Trophoblast cell (in vitro differentiated cells and primary cell): ENCODE results near the gene TNFAIP8L3.

Experiments used
- DNase-seq, 2 donors: peaks; one replicate each; pipeline ENCODE4 v3.0.0-alpha.2; 2016
- H2AFZ ChIP-seq: 2 replicates; pipeline ENCODE4 v1.6.1; 2013; ENCODE audit warnings: low read length, moderate library complexity, mild to moderate bottlenecking; ENCODE audit not compliant: insufficient read depth, poor library complexity
- H2AK5ac ChIP-seq: 2 replicates; pipeline ENCODE4 v1.6.1; 2013; ENCODE audit warnings: mild to moderate bottlenecking, low read length
- H2BK120ac ChIP-seq: 2 replicates; pipeline ENCODE4 v1.6.1; 2013; ENCODE audit warnings: low read length, mild to moderate bottlenecking, moderate library complexity; ENCODE audit not compliant: insufficient read depth, poor library complexity
- H2BK12ac ChIP-seq: 2 replicates; pipeline ENCODE4 v1.6.1; 2013; ENCODE audit warnings: mild to moderate bottlenecking, low read length, moderate library complexity
- H2BK5ac ChIP-seq: 2 replicates; pipeline ENCODE4 v1.6.1; 2013; ENCODE audit warnings: low read length, low read depth, moderate library complexity, mild to moderate bottlenecking; ENCODE audit not compliant: poor library complexity
- H3K14ac ChIP-seq: 2 replicates; pipeline ENCODE4 v1.6.1; 2013; ENCODE audit warnings: mild to moderate bottlenecking, low read length
- H3K18ac ChIP-seq: 2 replicates; pipeline ENCODE4 v1.6.1; 2013; ENCODE audit warnings: mild to moderate bottlenecking, low read length
- H3K23ac ChIP-seq: 2 replicates; pipeline ENCODE4 v1.6.1; 2013; ENCODE audit warnings: low read length
- H3K27ac ChIP-seq: 2 replicates; pipeline ENCODE4 v1.5.1; 2013; ENCODE audit warnings: low read depth, mild to moderate bottlenecking, inconsistent platforms, low read length, moderate library complexity
- H3K27me3 ChIP-seq: 2 replicates; pipeline ENCODE4 v1.6.1; 2013; ENCODE audit warnings: inconsistent platforms, mild to moderate bottlenecking, low read length, moderate library complexity; ENCODE audit not compliant: insufficient read depth
- H3K36me3 ChIP-seq, 2 experiments: 1 replicate in 1 of 2; 2 replicates in 1 of 2; pipeline ENCODE4 v1.6.1; 2013; ENCODE audit warnings: low read length in 2 of 2, mild to moderate bottlenecking in 2 of 2, moderate library complexity in 1 of 2; ENCODE audit not compliant: insufficient read depth in 2 of 2, control insufficient read depth in 1 of 2
- H3K4ac ChIP-seq: 2 replicates; pipeline ENCODE4 v1.6.1; 2013; ENCODE audit warnings: low read depth, mild to moderate bottlenecking, low read length, moderate library complexity
- H3K4me1 ChIP-seq, 2 experiments: 1 replicate in 1 of 2; 2 replicates in 1 of 2; pipeline ENCODE4 v1.6.1; 2013; ENCODE audit warnings: low read length in 2 of 2, mild to moderate bottlenecking in 2 of 2, moderate library complexity in 1 of 2; ENCODE audit not compliant: insufficient read depth in 2 of 2, control insufficient read depth in 1 of 2
- H3K4me2 ChIP-seq: 2 replicates; pipeline ENCODE4 v1.6.1; 2013; ENCODE audit warnings: inconsistent platforms, mild to moderate bottlenecking, low read length, moderate library complexity
- H3K4me3 ChIP-seq: 2 replicates; pipeline ENCODE4 v1.5.1; 2013; ENCODE audit warnings: mild to moderate bottlenecking, low read depth, low read length, inconsistent platforms
- H3K79me1 ChIP-seq: one replicate; pipeline ENCODE4 v1.6.1; 2013; ENCODE audit warnings: low read length
- H3K79me2 ChIP-seq: 2 replicates; pipeline ENCODE4 v1.6.1; 2013; ENCODE audit warnings: low read length, mild to moderate bottlenecking; ENCODE audit not compliant: control insufficient read depth, insufficient read depth, poor library complexity
- H3K9ac ChIP-seq: 2 replicates; pipeline ENCODE4 v1.6.1; 2013; ENCODE audit warnings: mild to moderate bottlenecking, low read length
- H3K9me3 ChIP-seq: 2 replicates; pipeline ENCODE4 v1.6.1; 2013; ENCODE audit warnings: low read depth, mild to moderate bottlenecking, control low read depth, inconsistent platforms, low read length; ENCODE audit not compliant: insufficient read depth
- H4K12ac ChIP-seq: 2 replicates; pipeline ENCODE4 v1.6.1; 2013; ENCODE audit warnings: low read depth, mild to moderate bottlenecking, low read length, moderate library complexity
- H4K8ac ChIP-seq: 2 replicates; pipeline ENCODE4 v1.6.1; 2013; ENCODE audit warnings: low read depth, mild to moderate bottlenecking, low read length, moderate library complexity
- H4K91ac ChIP-seq: one replicate; pipeline ENCODE4 v1.6.1; 2013; ENCODE audit warnings: low read depth, mild to moderate bottlenecking, low read length, moderate library complexity
- WGBS: extraction: QIAGEN DNeasy Blood & Tissue Kit; methylation state at CpG from one replicate; pipeline ENCODE4 v1.1.7; 2013; ENCODE audit warnings: missing lambda C conversion rate; ENCODE audit not compliant: insufficient read length, insufficient coverage; ENCODE audit errors: extremely low coverage; 5-methylcytosine and 5-hydroxymethylcytosine counted together

TNFAIP8L3 gene

DNA sequence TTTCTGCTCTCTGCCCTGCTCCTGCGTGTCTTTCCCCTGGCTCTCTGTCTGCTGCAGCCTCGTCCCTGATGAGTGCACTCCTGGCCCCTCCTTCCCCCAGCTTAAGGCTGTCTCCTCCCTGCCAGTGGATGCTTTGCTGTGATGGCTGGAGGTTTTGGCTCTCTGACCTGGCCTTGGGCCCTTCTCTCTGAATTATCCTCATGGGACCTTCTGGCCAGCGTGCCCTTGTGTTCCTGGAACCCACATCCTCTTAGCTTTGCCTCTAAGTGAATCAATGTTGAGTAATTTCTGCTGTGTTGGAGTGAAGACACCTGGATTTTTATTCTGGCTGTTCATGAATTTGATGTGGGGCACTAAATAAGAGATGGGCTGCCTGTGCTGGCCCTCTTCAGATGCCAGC, 9.8 kb upstream of the TNFAIP8L3 start:
- Histone ChIP-seq H3K14ac (no peak overlapping the region), H2BK120ac (no peak overlapping the region), H3K4me1 (no peaks in the 10 kb centered on the region), H3K18ac (no peak overlapping the region), H3K27me3 (peaks cover 2% of the 10 kb centered on the region), H3K36me3 (no peaks in the 10 kb centered on the region), H4K12ac (no peak overlapping the region), H3K27ac (no peak overlapping the region), H2AK5ac (no peak overlapping the region), H4K8ac (no peak overlapping the region), H3K79me2 (no peaks in the 10 kb centered on the region), H3K4ac (no peak overlapping the region), H3K4me3 (no peak overlapping the region), H3K9me3 (no peaks in the 10 kb centered on the region), H3K23ac (no peak overlapping the region), H3K79me1 (no peaks in the 10 kb centered on the region), H2BK12ac (no peak overlapping the region), H3K4me2 (no peak overlapping the region), H3K9ac (no peak overlapping the region), H2BK5ac (no peak overlapping the region), H4K91ac (no peak overlapping the region), H2AFZ (no peak overlapping the region)
- no peak for DNase-seq
- WGBS: no CpG with 5 or more reads among the region's 3 CpGs

DNA sequence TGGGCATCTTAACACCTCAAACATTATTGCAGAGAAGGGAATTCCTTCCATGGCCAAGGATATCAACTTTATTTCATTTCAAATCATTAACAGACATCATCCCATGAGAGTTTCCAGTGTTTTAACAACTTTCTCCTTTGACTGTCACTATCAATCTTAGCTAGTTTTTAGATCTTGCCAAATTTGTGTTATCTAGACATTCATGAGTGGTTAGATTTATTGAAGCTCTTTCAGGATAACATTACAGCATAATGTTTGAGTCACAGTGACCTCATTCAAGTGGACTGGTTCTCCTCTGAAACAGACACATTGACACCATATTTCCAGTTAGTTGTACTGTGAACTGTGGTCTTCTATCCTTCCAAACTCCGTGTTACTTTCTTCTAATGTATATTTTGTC, 8.6 kb upstream of the TNFAIP8L3 start:
- Histone ChIP-seq H2AFZ (no peak overlapping the region), H4K8ac (no peak overlapping the region), H3K4me1 (no peaks in the 10 kb centered on the region), H3K4me2 (no peak overlapping the region), H3K9ac (no peak overlapping the region), H3K14ac (no peak overlapping the region), H3K27me3 (peaks cover 2% of the 10 kb centered on the region), H2AK5ac (no peak overlapping the region), H3K4me3 (no peak overlapping the region), H3K4ac (no peak overlapping the region), H4K91ac (no peak overlapping the region), H2BK12ac (no peak overlapping the region), H3K79me1 (no peaks in the 10 kb centered on the region), H4K12ac (no peak overlapping the region), H3K23ac (no peak overlapping the region), H2BK120ac (no peak overlapping the region), H3K18ac (no peak overlapping the region), H3K79me2 (no peaks in the 10 kb centered on the region), H2BK5ac (no peak overlapping the region), H3K36me3 (no peaks in the 10 kb centered on the region), H3K27ac (no peak overlapping the region), H3K9me3 (no peaks in the 10 kb centered on the region)
- peak in 1 of 2 donors; percentile 7 for DNase-seq
- no CpG with 5 or more reads among the region's 1 CpG for WGBS

DNA sequence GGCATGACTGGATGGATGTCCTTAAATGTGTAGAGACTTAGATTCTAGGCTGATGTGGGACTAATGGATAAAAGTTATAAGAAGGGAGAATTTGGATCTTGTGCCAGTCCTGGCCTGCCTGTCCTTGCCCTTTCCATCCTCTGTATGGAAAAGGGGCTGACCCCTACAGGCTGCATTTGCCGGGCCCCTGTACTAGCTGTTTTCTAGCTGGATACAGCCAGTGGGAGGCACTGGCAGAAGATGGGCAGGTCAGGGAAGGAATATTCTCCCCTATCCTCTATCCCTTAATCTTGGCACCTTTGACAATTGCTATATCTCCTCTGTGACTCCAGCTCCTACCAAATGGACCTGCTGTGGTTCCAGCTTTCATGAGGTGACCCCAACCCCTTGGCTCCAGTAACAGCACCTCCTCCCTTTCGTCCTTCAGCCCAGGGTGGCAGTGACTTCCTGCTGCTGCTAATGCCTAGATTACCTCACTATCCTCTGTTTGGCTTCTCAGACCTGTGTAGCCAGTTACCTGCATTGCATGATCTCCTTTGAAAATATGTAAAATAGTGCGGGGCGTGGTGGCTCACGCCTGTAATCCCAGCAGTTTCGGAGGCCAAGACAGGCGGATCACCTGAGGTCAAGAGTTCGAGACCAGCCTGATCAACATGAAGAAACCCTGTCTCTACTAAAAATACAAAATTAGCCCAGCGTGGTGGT, 6.2 kb upstream of the TNFAIP8L3 start:
- H3K4me2 ChIP-seq: no peak overlapping the region
- no CpG with 5 or more reads among the region's 9 CpGs for WGBS

DNA sequence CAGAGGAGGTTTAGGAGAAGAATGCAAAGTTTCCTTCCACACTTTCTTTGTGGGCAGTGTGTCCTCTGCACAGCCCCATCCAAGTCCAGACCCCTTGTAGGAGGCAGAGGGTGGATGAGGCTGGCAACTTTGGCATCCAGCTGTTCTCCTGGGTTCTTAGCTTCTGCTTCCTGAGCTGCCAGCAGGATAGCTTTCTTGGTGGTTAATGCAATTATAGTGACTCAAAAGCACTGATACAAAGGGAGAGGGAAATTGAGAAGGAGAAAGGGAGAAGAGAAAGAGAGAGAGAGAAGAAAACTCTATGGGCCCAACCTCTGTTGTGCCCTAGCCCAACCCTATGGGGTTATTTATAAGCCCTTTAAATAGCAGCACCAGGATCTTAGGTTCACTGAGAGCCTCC, 4.5 kb upstream of the TNFAIP8L3 start:
- H4K12ac ChIP-seq: no peak overlapping the region
- no peak overlapping the region for H2AK5ac ChIP-seq
- no peak overlapping the region for H2BK5ac ChIP-seq
- H2BK120ac ChIP-seq: no peak overlapping the region
- H3K27ac ChIP-seq: no peak overlapping the region
- H3K79me1 ChIP-seq: no peaks in the 10 kb centered on the region
- H3K4ac ChIP-seq: no peak overlapping the region
- no peak overlapping the region for H3K9ac ChIP-seq
- no peak overlapping the region for H3K4me2 ChIP-seq
- no peak overlapping the region for H2BK12ac ChIP-seq
- no peak overlapping the region for H3K23ac ChIP-seq
- H3K18ac ChIP-seq: no peak overlapping the region
- H3K27me3 ChIP-seq: peaks cover 14% of the 10 kb centered on the region
- H4K8ac ChIP-seq: no peak overlapping the region
- no peaks in the 10 kb centered on the region for H3K9me3 ChIP-seq
- H3K4me3 ChIP-seq: no peak overlapping the region
- H3K4me1 ChIP-seq: peaks cover 4 to 6% of the 10 kb centered on the region in 2 experiments
- H3K36me3 ChIP-seq: no peaks in the 10 kb centered on the region
- no peak overlapping the region for H3K14ac ChIP-seq
- no peaks in the 10 kb centered on the region for H3K79me2 ChIP-seq
- no peak overlapping the region for H2AFZ ChIP-seq
- DNase-seq: no peak
- no peak overlapping the region for H4K91ac ChIP-seq

More for the DNA sequence above, 6.2 kb upstream of the TNFAIP8L3 start:
- Histone ChIP-seq H3K4ac (no peak overlapping the region), H3K4me3 (no peak overlapping the region), H2AFZ (no peak overlapping the region), H4K91ac (no peak overlapping the region), H3K27me3 (peaks cover 2% of the 10 kb centered on the region), H4K12ac (no peak overlapping the region), H4K8ac (no peak overlapping the region), H3K4me1 (no peaks in the 10 kb centered on the region), H3K14ac (no peak overlapping the region), H2BK120ac (no peak overlapping the region), H3K18ac (no peak overlapping the region), H3K79me2 (no peaks in the 10 kb centered on the region), H2BK5ac (no peak overlapping the region), H3K27ac (no peak overlapping the region), H3K9me3 (no peaks in the 10 kb centered on the region), H3K36me3 (no peaks in the 10 kb centered on the region), H2BK12ac (no peak overlapping the region), H3K9ac (no peak overlapping the region), H2AK5ac (no peak overlapping the region), H3K23ac (no peak overlapping the region), H3K79me1 (no peaks in the 10 kb centered on the region)
- peak; percentile 49 to 72 for DNase-seq
